ENCODE data around the gene CDH13.

GRCh38 chr16:82878466-82878865 is 251.7 kb downstream of the CDH13 start:
- no peak for TF ChIP-seq CTCF (IDR thresholded peaks at IDR 0.05)
- TF ChIP-seq POLR2A (IDR thresholded peaks at IDR 0.05), result no peak

Measured in adrenal gland (tissue), 5 donors.